CD4-positive, alpha-beta T cell treated with Interleukin-10 for 1 hour (primary cell): ENCODE measurements around the gene ZGRF1.
"Not testable (repeated sequence)": the region's sequence is repeated elsewhere in the genome, so short reads cannot be mapped to it uniquely, and the experiment has no call there.

Experiments
- DNase-seq: peaks from one replicate; pipeline ENCODE4 v3.0.0-alpha.2; 2020

ZGRF1 gene

DNA sequence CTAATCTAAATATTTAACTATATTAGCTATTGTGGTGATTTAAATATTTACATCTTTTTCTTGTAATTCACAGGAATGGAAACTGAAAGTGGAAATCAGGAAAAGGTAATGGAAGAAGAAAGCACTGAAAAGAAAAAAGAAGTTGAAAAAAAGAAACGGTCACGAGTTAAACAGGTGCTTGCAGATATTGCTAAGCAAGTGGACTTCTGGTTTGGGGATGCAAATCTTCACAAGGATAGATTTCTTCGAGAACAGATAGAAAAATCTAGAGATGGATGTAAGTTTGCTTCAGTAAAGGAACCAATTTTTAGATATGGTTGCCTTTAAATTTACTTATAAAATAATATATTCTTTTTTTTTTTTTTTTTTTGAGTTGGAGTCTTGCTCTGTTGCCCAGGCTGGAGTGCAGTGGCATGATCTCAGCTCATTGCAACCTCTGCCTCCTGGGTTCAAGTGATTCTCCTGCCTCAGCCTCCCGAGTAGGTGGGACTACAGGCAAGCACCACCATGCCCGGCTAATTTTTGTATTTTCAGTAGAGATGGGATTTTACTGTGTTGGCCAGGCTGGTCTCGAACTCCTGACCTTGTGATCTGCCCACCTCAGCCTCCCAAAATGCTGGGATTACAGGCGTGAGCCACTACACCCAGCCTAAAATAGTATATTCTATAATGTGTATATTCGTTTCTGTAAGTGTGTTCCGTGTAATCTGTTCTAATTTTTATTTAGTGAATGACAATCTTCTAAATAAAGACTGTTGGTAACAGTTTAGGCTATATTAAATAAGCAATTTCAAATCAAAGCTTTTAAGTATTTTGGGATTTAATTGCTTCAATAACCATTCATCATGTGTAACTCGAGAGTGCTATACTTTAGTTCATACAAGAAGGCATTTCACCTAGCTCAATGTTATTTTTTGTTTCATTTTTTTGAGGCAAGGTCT lies 8.2 kb upstream of the ZGRF1 start:
- DNase-seq, result not testable (repeated sequence)

- DNase-seq, result no peak
Observed at GRCh38 chr4:112642526-112642925, 5.8 kb upstream of the ZGRF1 start.

- no peak for DNase-seq
Observed at GRCh38 chr4:112637552-112637866, 800 bp upstream of the ZGRF1 start.

DNA sequence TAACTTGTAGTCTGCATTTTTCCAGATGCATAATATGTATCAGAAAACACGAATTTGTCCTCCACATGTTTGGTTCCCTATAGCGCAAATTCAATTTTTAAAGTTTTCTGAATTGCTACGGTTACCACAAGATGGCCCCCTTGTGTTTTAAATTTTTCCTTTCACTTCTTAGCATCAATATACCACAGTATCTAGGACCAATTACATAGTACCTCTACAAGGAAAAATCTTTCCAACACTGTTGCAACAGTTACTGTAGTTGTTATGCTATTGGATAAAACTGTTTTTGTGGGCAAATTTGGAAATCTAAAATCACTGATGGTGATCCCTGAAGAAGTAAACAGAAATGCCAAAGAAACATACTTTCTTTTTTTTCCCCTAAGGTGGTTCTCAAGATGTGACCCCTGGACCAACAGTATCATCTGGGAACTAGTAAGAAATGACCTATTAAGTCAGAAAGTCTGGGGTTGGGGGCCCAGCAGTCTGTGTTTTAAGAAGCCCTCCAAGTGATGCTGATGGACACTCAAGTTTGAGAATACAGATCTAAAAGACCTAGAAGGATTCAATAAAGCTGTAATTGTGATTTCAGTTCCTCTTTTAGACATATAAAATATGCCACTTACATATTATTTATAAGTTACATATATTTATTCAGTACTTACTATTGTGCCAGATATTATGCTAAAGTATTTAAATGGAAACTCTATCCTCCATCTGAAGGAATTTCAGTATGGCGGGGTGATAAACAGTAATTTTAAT lies 3.1 kb downstream of the ZGRF1 start:
- DNase-seq, result peak; percentile 49

- no peak for DNase-seq
Observed at GRCh38 chr4:112626228-112626627, 10.5 kb downstream of the ZGRF1 start.

- no peak for DNase-seq
Observed at GRCh38 chr4:112616984-112617383, 19.7 kb downstream of the ZGRF1 start.

- not testable (repeated sequence) for DNase-seq
Observed at GRCh38 chr4:112612814-112613213, 23.9 kb downstream of the ZGRF1 start.

GRCh38 chr4:112604589-112604988 lies 32.1 kb downstream of the ZGRF1 start:
- peak; percentile 47 for DNase-seq

DNA sequence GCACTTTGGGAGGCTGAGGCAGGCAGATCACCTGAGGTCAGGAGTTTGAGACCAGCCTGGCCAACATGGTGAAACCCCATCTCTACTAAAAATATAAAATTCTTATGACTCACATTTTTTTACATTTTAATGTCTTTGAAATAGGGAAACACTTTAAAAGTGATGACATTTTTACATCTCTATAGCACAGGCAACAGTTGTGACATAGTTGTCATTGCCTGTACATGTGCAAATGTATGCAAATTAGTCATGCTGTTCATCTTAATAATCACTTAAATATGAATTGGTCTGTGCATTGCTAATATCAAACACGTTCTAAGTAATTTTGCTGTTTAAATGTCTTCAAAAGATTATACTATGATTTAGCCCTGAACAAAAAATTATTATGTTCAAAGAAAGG lies 41.7 kb downstream of the ZGRF1 start:
- DNase-seq, result no peak

DNA sequence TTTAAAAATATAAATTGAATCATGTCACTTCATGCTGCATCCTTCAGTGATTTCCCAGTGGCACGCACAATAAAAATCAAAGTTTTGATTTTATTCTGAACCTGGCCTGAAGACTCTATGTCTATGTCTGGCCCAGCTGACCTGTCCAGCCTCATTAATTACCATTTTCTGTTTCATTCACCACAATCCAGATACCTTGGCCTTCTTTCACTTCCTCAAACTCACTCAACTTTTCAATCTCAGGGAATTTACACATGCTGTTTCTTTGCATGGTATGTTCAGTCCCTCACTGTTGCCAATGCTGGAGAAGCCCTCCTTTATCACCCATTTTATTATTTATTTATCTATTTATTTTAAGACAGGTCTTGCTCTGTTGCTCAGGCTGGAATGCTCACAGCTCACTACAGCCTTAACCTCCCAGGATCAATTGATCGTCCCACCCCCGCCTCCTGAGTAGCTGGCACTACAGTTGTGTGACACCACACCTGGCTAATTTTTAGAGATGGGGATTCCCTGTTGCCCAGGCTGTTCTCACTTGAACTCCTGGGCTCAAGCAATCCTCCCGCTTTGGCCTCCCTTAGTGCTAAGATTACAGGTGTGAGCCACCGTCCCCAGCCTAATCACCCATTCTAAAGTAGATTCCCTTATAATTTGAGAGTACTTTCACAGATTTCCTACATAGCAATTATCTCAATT lies 43.1 kb downstream of the ZGRF1 start:
- no peak for DNase-seq

DNA sequence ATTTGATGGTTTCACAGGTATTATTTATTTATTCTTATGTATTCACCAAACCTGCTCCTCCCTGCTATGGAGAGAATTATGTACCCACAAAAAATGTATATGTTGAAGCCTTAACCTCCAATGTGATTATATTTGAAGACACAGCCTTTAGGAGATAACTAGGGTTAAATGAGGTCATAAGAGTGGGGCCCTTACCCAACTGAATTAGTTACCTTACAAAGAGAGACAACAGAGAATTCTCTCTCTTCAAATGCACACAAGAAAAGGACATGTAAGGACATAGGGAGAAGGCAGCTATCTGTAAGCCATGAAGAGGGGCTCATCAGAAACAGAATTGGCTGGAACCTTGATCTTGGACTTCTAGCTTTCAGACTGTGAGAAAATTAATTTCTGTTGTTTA lies 44.0 kb downstream of the ZGRF1 start:
- DNase-seq, result no peak

DNA sequence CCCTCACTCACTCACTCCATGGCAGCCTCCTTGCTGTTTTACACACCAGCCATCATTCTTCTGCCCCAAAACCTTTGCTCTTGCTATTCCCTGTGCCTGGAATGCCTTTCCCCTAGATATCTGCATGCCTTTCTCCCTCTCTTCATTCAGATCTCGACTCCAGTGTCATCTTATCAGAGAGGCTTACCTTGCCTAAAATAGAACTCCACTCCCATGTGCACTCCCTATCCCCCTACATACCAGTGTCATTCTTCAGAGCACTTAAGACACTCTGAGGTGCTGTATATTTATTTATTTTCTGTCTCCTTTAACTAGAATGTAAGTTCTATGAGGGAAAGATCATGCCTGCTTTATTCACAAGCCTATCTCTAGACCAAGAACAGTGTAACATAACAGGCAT lies 45.1 kb downstream of the ZGRF1 start:
- DNase-seq, result no peak

- DNase-seq, result no peak
Observed at GRCh38 chr4:112589206-112589605, 47.5 kb downstream of the ZGRF1 start.

DNA sequence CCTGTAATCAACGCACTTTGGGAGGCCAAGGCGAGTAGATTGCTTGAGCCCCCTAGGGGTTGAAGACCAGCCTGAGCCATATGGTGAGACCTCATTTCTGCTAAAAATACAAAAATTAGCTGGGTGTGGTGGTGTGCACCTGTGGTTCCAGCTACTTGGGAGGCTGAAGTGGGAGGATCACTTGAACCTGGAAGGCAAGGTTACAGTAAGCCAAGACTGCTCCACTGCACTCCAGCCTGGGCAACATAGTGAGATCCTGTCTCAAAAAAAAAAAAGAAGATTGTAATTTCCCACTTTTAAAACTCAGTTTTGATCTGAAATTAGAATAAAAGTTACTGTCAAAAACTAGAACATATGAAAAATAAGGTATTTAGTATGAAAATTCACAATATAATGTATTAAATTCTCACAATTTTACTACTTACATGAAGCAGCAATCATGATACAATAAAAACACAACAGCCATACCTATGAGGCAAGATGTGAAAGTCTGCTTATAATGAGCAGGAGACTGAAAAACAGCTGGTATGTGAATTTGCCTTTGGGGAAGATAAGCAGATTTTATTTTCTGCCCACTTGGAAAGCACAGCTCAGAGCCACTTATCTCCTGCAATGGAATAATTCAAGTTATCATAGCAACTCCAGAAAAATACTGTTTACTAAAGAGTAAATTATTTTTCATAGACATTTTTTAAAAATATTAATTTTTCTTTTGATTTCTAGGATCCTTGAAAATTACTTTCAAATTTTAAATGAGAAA lies 50.6 kb downstream of the ZGRF1 start:
- DNase-seq, result no peak

DNA sequence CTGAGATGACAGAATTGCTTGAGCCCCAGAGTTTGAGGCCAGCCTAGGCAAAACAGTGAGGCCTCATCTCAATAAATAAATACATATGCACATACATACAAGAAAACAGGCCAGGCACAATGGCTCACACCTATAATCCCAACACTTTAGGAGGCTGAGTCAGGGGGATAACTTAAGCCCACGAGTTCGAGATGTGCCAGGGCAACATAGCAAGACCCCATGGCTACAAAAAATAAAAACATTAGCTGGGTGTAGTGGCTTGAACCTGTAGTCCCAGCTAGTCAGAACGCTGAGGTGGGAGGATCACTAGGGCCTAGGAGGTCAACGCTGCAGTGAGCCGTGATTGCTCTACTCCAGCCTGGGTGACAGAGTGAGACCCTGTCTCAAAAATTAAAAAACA lies 69.2 kb downstream of the ZGRF1 start:
- no peak for DNase-seq

GRCh38 chr4:112564706-112565270 lies 71.9 kb downstream of the ZGRF1 start:
- DNase-seq, result no peak

DNA sequence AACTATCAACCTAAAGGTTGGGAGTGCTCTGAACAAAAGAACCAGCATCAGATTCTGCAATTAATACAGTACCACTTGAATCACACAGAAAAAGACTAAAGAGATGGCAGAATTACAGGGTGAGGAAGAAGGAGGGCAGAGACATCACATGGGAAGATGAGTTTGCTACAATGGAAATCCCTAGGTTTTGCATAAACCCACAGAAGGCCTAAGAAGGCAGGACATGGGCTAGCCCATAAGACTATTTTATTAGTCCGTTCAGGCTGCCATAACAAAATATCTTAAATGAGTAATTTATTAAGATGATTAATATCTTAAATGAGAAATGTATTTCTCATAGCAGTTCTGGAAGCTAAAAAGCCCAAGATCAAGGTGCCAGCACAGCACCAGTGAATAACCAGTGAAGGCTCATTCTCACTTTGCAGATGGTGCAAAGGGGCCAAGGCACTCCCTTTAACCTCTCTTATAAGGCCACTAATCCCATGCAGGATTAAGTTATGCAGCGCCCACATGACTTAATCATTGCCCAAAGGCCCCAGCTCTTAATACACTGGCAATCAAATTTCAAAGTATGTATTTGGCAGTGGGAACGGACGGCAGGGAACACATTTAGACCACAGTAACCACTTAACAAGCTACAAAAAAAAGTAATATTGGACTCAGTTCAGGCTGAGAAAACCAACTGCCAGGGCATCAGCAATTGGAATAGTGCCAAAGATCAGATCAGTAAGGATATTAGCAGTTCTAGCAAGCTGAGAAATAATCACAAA lies 73.1 kb downstream of the ZGRF1 start:
- DNase-seq, result no peak

DNA sequence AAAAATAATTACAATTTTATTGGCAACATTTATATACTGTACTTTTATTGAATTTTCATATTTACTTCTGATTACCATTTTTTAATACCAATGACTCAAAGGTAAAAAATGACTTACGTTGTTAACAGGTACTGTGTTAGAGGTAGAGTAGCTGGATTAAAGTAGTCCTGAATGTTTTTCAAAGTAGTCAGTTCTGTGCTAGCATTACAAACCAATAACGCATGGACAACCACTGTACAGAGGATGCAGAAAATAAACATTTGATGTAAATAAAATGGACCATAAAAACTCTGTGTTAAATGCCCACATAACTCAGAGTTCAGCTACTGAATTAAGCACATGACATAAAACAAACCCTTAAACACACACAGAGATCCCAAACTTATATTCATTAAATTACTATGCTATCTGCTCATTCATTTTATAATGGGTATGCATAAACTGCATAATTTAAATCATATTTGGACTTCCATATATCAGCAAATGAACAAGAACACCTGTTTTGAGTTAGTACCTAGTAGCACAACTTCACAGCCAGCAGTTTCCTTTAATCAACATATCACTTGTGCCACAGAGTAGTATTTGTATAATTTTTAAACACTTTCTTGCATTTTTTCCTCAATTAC lies 74.3 kb downstream of the ZGRF1 start:
- no peak for DNase-seq

GRCh38 chr4:112560084-112560483 lies 76.6 kb downstream of the ZGRF1 start:
- DNase-seq, result no peak

DNA sequence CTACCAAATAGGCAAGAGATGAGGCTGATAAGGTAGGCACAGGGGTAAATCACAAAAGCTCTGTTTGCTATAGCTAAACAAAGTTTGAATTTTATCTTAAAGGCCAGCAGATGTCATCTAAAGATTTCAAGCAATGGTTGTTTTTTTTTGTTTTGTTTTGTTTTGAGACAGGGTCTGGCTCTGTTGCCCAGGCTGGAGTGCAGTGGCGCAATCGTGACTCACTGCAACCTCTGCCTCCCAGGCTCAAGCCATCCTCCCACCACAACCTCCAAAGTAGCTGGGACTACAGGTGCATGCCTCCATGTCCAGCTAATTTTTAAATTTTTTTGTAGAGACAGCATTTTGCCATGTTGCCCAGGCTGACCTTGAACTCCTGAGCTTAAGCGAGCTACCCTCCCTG lies 77.7 kb downstream of the ZGRF1 start:
- no peak for DNase-seq
